ENCODE results near the gene ADH1C.
"Not testable (repeated sequence)": the region's sequence is repeated elsewhere in the genome, so short reads cannot be mapped to it uniquely, and the experiment has no call there.

Gene ADH1C

DNA sequence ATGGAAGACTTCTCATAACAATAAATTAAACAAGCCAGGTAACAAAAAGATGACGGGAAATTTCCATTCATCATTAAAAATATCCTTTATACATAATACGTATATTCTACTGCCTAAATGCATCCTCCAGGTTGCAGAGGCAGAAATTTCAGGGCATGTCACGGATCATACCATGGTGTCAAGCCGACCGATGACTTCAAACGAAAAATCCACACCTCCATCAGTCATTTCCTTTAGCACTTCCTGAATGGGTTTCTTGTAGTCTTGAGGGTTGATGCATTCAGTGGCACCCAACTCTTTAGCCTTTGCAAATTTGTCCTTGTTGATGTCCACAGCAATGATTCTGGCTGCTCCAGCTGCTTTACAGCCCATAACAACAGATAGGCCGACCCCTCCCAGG is 9.9 kb downstream of the ADH1C start:
- not testable (repeated sequence) for H3K27me3 ChIP-seq (ENCODE audit: insufficient read depth, low read length); H3K4me3 ChIP-seq (ENCODE audit: low read length); H3K4me1 ChIP-seq (ENCODE audit: insufficient read depth, low read length); H3K9me3 ChIP-seq (ENCODE audit: low read length); H3K36me3 ChIP-seq (ENCODE audit: insufficient read depth, low read length); H2AFZ ChIP-seq (ENCODE audit: low read depth, low read length)

DNA sequence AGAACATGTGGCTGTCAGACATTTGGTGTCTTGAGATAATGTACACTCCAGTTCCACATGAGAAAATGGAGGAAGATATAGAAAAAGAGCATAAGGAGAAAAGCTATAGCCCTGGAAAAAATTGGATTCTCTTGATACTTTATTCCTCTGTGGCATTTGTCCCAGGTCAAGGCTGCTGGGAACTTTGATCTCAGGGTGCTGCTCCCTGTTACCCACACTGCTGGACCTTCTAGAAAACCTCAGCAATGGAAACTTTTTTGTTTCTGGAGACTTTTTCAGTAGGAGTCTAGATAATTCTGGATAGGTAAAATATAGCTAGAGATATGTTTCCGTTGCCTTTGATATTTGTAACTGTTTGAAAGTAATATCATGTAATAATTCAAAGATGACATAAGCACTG is 11.1 kb downstream of the ADH1C start:
- Histone ChIP-seq H3K27me3 (ENCODE audit: insufficient read depth, low read length) (no peaks in the 10 kb centered on the region), H3K36me3 (ENCODE audit: insufficient read depth, low read length) (no peaks in the 10 kb centered on the region), H2AFZ (ENCODE audit: low read depth, low read length) (no peak overlapping the region), H3K4me3 (ENCODE audit: low read length) (no peak overlapping the region), H3K4me1 (ENCODE audit: insufficient read depth, low read length) (no peaks in the 10 kb centered on the region), H3K9me3 (ENCODE audit: low read length) (no peaks in the 10 kb centered on the region)

DNA sequence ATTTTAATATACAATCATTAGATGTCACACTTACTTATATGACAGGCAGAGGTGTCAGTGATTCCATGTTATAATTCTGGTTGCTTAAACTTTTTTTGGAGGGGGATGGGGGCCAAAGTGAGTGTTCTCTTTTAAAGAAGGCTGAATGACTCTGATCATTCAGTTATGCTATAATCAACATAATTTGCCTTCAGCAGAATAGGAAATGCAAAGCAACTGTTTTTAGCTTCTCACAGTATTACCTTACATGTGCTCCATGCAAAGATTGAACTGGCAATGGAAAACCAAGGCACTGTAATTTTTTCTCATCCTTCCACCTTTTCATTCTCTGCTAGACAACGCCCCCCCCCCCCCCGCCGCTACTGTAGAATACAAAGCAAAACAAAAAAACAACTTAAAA is 13.4 kb downstream of the ADH1C start:
- Histone ChIP-seq H3K36me3 (ENCODE audit: insufficient read depth, low read length) (no peaks in the 10 kb centered on the region), H3K4me3 (ENCODE audit: low read length) (no peak overlapping the region), H2AFZ (ENCODE audit: low read depth, low read length) (no peak overlapping the region), H3K27me3 (ENCODE audit: insufficient read depth, low read length) (no peaks in the 10 kb centered on the region), H3K4me1 (ENCODE audit: insufficient read depth, low read length) (no peaks in the 10 kb centered on the region), H3K9me3 (ENCODE audit: low read length) (no peaks in the 10 kb centered on the region)

DNA sequence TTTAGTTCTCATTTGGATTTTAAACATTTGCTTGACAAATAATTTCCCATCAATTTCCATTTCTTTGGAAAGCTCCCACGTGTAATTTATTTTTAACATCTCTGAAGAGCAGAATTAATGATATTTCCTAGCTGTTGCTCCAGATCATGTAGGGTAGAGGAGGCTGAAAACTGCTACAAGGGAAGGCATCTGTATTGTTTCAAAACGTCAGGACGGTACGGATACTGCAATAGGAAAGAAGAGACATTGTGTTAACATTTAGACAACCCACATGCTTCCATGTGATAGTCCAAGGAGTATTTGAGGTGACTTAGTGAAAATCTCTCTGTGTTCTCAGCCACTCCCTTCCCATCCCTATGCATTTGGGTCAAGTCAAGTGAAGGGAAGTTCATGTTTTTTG is 16.0 kb downstream of the ADH1C start:
- H3K4me1 ChIP-seq (ENCODE audit: insufficient read depth, low read length) = no peaks in the 10 kb centered on the region
- no peaks in the 10 kb centered on the region for H3K27me3 ChIP-seq (ENCODE audit: insufficient read depth, low read length)
- H3K4me3 ChIP-seq (ENCODE audit: low read length) = no peak overlapping the region

DNA sequence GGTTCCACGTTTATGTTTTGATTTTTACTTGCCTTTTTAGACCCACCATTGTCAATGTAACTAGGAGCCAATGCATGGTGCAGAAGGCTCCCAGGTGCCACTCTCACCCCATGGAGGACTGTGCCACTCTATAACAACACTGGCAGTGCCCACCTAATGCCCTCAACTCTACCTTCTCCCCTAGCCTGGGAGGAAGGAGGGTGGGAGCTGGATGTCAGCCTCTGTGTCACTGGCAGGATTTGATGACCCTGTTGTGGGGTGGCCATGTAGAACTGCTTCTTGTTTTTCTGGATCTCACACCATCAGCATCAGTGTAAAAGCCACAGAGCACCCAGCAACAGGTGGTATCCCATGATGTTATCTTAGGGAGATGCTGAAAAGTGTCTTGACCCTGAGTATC is 17.7 kb downstream of the ADH1C start:
- no peaks in the 10 kb centered on the region for H3K9me3 ChIP-seq (ENCODE audit: low read length)
- no peaks in the 10 kb centered on the region for H3K36me3 ChIP-seq (ENCODE audit: insufficient read depth, low read length)
- no peak overlapping the region for H2AFZ ChIP-seq (ENCODE audit: low read depth, low read length)
- H3K4me1 ChIP-seq (ENCODE audit: insufficient read depth, low read length) = no peaks in the 10 kb centered on the region
- H3K27me3 ChIP-seq (ENCODE audit: insufficient read depth, low read length) = no peaks in the 10 kb centered on the region
- H3K4me3 ChIP-seq (ENCODE audit: low read length) = no peak overlapping the region

More for the DNA sequence above, 16.0 kb downstream of the ADH1C start:
- Histone ChIP-seq H3K9me3 (ENCODE audit: low read length) (no peaks in the 10 kb centered on the region), H2AFZ (ENCODE audit: low read depth, low read length) (no peak overlapping the region), H3K36me3 (ENCODE audit: insufficient read depth, low read length) (no peaks in the 10 kb centered on the region)

DNA sequence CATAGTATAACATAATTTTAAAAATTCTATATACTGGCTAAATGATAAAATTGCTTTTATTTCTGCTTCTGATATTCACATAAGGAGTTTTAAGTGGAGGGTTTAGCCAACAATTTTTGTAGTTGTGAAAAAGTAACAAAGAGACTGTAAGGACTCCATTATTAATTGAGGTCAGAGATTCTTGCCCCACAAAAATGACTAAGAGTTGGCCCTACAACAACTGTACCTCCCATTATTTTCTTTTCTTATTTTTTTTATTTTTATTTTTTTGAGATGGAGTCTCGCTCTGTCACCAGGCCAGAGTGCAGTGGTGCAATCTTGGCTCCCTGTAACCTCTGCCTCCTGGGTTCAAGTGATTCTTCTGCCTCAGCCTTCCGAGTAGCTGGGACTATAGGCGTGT is 21.9 kb downstream of the ADH1C start:
- Histone ChIP-seq H3K4me3 (ENCODE audit: low read length) (no peak overlapping the region), H3K4me1 (ENCODE audit: insufficient read depth, low read length) (no peaks in the 10 kb centered on the region), H3K36me3 (ENCODE audit: insufficient read depth, low read length) (no peaks in the 10 kb centered on the region), H2AFZ (ENCODE audit: low read depth, low read length) (no peak overlapping the region), H3K9me3 (ENCODE audit: low read length) (no peaks in the 10 kb centered on the region), H3K27me3 (ENCODE audit: insufficient read depth, low read length) (no peaks in the 10 kb centered on the region)

DNA sequence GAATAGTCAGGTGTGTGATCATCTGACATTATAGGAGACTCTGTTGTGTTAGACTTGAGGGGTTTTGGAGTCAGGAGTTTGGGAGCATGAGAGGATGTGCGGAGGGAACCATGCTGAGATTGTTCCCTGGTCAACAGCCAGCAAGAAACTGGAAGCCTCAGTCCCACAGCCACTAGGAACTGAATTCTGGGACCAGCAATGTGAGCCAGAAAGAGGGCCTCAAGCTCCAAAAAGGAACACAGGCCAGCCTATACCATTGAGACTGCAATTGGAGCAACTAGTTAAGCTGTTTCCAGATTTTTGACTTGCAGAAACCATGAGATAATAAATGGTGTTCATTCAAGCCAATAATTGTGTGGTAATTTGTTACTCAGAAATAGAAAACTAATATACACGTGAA is 22.7 kb downstream of the ADH1C start:
- H3K9me3 ChIP-seq (ENCODE audit: low read length) = no peaks in the 10 kb centered on the region
- no peaks in the 10 kb centered on the region for H3K27me3 ChIP-seq (ENCODE audit: insufficient read depth, low read length)
- no peaks in the 10 kb centered on the region for H3K4me1 ChIP-seq (ENCODE audit: insufficient read depth, low read length)

DNA sequence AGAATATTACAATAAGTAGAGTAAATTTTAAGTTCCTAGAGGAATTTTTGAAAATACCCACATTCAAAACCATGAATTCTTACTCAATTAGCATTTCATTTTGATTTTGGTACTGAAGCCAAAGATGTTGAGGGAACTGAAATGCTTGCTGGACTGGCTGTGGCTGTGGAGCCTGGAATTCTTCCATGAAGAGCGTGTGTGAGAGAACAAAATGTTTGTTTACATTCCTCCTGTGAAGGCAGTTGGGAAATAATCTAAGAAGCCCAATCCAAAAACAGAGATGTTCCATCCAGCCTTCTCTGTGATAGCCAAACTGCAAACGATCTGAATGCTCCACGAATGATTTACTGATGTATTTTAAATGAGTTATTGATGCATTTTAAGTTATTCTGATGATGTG is 27.6 kb downstream of the ADH1C start:
- H3K4me3 ChIP-seq (ENCODE audit: low read length) = no peak overlapping the region
- H3K36me3 ChIP-seq (ENCODE audit: insufficient read depth, low read length) = no peaks in the 10 kb centered on the region
- no peak overlapping the region for H2AFZ ChIP-seq (ENCODE audit: low read depth, low read length)
- H3K9me3 ChIP-seq (ENCODE audit: low read length) = no peaks in the 10 kb centered on the region
- H3K4me1 ChIP-seq (ENCODE audit: insufficient read depth, low read length) = no peaks in the 10 kb centered on the region
- H3K27me3 ChIP-seq (ENCODE audit: insufficient read depth, low read length) = no peaks in the 10 kb centered on the region

More for the DNA sequence above, 22.7 kb downstream of the ADH1C start:
- Histone ChIP-seq H2AFZ (ENCODE audit: low read depth, low read length) (no peak overlapping the region), H3K4me3 (ENCODE audit: low read length) (no peak overlapping the region), H3K36me3 (ENCODE audit: insufficient read depth, low read length) (no peaks in the 10 kb centered on the region)

DNA sequence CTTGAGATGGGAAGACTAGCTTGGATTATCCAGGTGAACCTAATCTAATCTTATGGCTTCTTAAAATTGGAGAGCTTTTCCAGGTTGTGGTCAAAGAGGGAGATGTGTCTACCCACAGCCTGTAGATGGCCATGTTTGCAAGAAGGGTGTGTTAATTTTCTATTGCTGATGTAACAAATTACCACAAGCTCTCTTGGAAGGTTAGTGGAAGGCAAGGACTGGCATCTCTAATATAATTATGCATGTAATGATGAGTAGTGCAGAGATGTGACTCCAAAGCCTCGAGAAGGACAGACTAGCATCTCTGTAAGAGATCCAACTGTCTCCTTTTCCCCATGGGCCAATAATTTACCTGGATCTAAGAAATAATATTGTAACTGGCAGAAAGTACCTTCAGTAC is 28.2 kb downstream of the ADH1C start:
- no peaks in the 10 kb centered on the region for H3K9me3 ChIP-seq (ENCODE audit: low read length)
- no peak overlapping the region for H2AFZ ChIP-seq (ENCODE audit: low read depth, low read length)
- no peaks in the 10 kb centered on the region for H3K36me3 ChIP-seq (ENCODE audit: insufficient read depth, low read length)
- no peaks in the 10 kb centered on the region for H3K27me3 ChIP-seq (ENCODE audit: insufficient read depth, low read length)
- no peak overlapping the region for H3K4me3 ChIP-seq (ENCODE audit: low read length)
- H3K4me1 ChIP-seq (ENCODE audit: insufficient read depth, low read length) = no peaks in the 10 kb centered on the region

DNA sequence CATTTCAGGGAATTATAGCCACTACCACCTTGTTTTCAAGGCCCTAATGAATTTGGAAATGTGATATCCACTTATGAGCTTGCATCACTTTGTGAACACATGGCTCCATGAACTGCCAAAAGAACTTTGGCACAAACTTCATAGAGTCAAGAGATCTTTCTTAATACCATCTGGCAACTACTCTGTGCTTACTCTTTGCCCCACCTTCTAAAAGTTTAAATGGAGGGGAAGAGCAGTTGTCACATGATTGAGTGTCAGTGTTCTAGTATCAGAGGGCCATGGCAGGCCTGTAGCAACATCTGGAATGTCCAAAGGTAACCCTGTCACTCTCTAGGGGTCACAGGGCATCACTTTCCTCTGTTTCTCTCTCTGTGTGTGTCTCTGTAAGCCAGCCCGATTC is 28.8 kb downstream of the ADH1C start:
- Histone ChIP-seq H3K9me3 (ENCODE audit: low read length) (no peaks in the 10 kb centered on the region), H3K27me3 (ENCODE audit: insufficient read depth, low read length) (no peaks in the 10 kb centered on the region), H3K4me3 (ENCODE audit: low read length) (no peak overlapping the region), H2AFZ (ENCODE audit: low read depth, low read length) (no peak overlapping the region), H3K4me1 (ENCODE audit: insufficient read depth, low read length) (no peaks in the 10 kb centered on the region), H3K36me3 (ENCODE audit: insufficient read depth, low read length) (no peaks in the 10 kb centered on the region)

DNA sequence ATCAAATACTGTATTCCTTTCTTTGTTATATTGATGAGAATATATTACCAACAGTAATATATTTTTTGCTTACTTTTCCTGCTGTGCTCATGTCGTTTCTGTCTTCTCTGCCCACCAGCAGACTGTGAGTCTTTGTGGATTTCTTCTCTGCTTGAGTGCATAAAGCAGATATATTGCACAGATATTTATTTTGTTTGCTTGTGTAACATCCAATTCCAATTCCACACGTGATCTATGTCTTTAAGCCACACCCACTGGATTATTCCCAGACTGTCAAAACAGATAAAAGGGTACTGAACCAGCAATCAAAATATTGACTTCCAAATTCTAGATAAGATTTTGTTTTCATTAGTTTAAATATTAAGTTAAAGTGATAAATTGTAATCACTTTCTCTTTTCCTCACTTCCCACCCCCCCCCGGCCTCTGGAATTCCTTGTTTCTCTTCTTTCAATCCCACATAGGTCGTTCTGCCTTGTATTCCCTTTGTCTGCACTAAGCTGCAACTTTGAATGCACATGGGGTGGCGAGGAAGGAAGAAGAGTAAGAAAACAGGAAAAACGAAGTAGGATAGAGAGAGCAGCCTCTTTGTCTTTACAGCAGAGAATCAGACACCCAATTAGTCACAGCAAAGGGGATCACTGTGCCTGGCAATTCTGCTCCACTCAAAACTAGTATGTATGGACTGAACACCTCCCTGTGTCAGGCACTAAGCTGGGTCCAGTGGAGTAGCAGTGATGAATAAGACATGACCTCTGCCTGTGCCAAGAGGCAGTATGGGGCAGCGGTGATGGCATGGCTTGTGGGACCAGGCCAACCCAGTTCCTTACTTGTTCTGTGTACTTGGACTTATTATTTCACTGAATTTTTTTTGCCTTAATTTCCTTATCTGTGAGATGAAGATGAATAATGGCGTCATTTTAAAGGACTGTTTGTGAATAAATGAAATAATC is 31.0 kb downstream of the ADH1C start, which contains the start of gene ADH1B:
TSS of gene ADH1B (minus strand) at position 161 of the 951 bp plus-strand sequence. CDS start at position 91, 70 bp downstream.
- no peak within 1 kb of the TSS for H2AFZ ChIP-seq (ENCODE audit: low read depth, low read length)
- no peak within 1 kb of the TSS for H3K4me3 ChIP-seq (ENCODE audit: low read length)
- H3K27me3 ChIP-seq (ENCODE audit: insufficient read depth, low read length) = no peaks in the 10 kb centered on the region
- no peaks in the 10 kb centered on the region for H3K9me3 ChIP-seq (ENCODE audit: low read length)
- no peaks in the 10 kb centered on the region for H3K36me3 ChIP-seq (ENCODE audit: insufficient read depth, low read length)
- H3K4me1 ChIP-seq (ENCODE audit: insufficient read depth, low read length) = no peaks in the 10 kb centered on the region

DNA sequence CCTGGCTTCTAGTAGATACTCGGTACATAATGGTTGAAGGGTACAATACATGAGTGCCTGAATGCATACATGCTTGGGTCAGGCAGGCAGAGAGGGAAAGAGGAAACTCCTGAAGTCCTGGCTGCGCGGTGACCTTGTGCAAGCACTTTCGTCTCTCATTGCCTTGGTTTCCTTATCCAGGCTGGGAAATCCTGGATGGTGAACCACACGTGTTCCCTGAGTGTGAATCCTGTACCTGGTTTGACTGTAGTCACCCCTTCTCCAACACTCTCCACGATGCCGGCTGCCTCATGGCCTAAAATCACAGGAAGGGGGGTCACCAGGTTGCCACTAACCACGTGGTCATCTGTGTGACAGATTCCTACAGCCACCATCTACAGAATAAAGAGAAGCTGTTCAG is 34.7 kb downstream of the ADH1C start:
- not testable (repeated sequence) for H2AFZ ChIP-seq (ENCODE audit: low read depth, low read length); H3K27me3 ChIP-seq (ENCODE audit: insufficient read depth, low read length); H3K4me3 ChIP-seq (ENCODE audit: low read length); H3K4me1 ChIP-seq (ENCODE audit: insufficient read depth, low read length); H3K9me3 ChIP-seq (ENCODE audit: low read length); H3K36me3 ChIP-seq (ENCODE audit: insufficient read depth, low read length)

DNA sequence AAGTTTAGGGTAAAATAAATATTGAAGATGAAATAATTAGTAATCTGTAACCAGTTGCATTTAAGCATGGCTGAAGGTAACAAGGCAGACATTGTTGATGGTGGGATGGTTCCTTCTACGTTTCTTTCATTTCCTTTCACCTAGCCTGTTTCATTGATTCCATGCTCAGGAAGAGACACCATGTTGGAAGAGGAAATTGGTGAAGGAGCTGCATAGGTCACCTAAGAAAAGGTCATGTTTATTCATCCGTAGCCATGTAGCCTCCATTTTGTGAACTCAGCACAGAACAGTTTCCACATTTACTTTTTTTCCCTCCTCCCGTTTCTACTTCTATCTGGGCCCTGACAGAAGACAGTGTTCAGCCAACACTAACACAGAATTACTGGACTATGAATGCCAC is 35.2 kb downstream of the ADH1C start:
- Histone ChIP-seq H3K27me3 (ENCODE audit: insufficient read depth, low read length) (no peaks in the 10 kb centered on the region), H3K9me3 (ENCODE audit: low read length) (no peaks in the 10 kb centered on the region), H3K4me1 (ENCODE audit: insufficient read depth, low read length) (no peaks in the 10 kb centered on the region), H3K4me3 (ENCODE audit: low read length) (no peak overlapping the region), H3K36me3 (ENCODE audit: insufficient read depth, low read length) (no peaks in the 10 kb centered on the region), H2AFZ (ENCODE audit: low read depth, low read length) (no peak overlapping the region)

DNA sequence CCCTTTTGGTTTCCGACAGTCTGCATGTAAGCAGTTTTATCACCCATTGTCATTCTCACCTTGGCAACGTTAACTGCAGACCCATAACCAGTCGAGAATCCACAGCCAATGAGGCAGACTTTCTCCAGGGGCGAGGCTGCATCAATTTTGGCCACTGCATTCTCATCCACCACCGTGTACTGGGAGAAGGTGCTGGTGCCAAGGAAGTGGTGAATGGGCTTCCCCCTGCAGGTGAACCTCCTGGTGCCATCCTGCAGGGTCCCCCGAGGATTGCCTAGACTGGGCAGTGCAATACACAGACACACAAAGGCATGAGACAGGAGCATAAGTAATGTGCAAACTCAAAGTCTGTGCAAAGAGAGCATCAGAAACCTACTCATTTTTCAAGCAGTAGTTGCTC is 36.7 kb downstream of the ADH1C start:
- no peak overlapping the region for H2AFZ ChIP-seq (ENCODE audit: low read depth, low read length)
- no peak overlapping the region for H3K4me3 ChIP-seq (ENCODE audit: low read length)
- no peaks in the 10 kb centered on the region for H3K9me3 ChIP-seq (ENCODE audit: low read length)
- no peaks in the 10 kb centered on the region for H3K4me1 ChIP-seq (ENCODE audit: insufficient read depth, low read length)
- no peaks in the 10 kb centered on the region for H3K36me3 ChIP-seq (ENCODE audit: insufficient read depth, low read length)
- no peaks in the 10 kb centered on the region for H3K27me3 ChIP-seq (ENCODE audit: insufficient read depth, low read length)
